ENCODE measurements around the gene HTT.

DNA sequence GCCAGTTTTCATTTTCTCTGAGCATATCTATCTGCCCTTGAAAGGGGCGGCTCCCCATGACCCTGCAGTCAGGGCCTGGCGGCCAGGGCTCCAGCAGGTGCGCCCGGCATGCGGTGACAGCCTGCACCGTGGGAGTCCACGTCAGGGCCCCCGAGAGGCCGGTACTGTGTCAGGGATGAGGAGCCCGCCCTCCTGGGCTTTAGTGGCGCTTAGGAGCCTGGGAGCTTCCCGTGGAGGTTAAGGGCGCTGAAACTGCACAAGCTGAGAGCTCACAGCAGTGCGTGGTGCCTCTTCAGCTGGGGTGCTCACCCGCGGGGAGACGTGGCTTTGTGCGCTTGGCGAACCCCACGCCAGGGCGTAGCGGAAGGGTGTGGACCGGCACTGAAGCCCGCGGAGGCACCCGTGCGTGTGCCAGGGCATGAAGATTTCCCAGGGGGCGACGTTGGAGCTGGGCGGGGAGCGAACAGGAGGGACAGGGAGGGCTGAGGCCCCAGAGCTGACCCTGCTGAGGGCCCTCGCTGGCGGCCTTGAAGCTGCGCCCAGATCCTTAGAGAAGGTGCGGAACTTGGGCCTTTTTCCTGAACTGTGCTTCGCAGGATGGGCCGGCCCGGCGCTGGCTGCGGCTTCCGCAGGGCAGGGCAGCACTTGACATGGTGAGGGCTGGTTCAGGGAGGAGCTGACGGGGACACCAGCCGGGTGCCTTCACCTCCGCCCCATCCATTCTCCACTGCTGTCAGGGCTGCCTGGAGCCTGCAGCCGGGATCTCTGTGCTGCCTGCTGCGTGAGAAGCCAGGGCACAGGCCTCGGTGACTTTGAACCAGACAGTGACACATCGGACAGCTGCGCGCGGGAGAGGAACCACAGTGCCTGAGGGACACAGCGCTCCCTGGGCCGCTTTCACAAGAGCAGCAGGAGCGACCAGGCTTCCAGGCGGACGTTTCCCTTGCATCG lies 33.0 kb upstream of the HTT start:
- TF ChIP-seq, protein P1, sequence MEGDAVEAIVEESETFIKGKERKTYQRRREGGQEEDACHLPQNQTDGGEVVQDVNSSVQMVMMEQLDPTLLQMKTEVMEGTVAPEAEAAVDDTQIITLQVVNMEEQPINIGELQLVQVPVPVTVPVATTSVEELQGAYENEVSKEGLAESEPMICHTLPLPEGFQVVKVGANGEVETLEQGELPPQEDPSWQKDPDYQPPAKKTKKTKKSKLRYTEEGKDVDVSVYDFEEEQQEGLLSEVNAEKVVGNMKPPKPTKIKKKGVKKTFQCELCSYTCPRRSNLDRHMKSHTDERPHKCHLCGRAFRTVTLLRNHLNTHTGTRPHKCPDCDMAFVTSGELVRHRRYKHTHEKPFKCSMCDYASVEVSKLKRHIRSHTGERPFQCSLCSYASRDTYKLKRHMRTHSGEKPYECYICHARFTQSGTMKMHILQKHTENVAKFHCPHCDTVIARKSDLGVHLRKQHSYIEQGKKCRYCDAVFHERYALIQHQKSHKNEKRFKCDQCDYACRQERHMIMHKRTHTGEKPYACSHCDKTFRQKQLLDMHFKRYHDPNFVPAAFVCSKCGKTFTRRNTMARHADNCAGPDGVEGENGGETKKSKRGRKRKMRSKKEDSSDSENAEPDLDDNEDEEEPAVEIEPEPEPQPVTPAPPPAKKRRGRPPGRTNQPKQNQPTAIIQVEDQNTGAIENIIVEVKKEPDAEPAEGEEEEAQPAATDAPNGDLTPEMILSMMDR (IDR thresholded peaks at IDR 0.05) = peak in 1 of 6 experiments; percentile 9
- peak; percentile 47 to 53 for TF ChIP-seq POLR2AphosphoS5 (IDR thresholded peaks at IDR 0.05)

All from upper lobe of left lung (tissue), 4 donors.